ENCODE measurements around the gene ETV3L. TPM values are rescaled to one million over a fixed set of nuclear protein-coding genes. Genes with fewer than 3 reads are reported as not detected.

The ETV3L gene
- total RNA-seq, 1 donor from 2014 or later: not detected

- Histone ChIP-seq H3K4me1 (peaks cover 5% of the 10 kb centered on the region), H3K4me3 (no peak overlapping the region), H3K9me3 (no peaks in the 10 kb centered on the region), H3K27me3 (ENCODE audit: low read depth) (peaks cover 24% of the 10 kb centered on the region), H3K27ac (no peak overlapping the region), H3K36me3 (no peaks in the 10 kb centered on the region)
- TF ChIP-seq CTCF (IDR thresholded peaks at IDR 0.05): no peak
- no peak for ATAC-seq
- DNase-seq: no peak
- intact Hi-C loops (cut with DNase I): no loop called here
Observed at GRCh38 chr1:157110003-157110402, 10.4 kb upstream of the ETV3L start.

GRCh38 chr1:157108448-157108847, 8.8 kb upstream of the ETV3L start:
- DNase-seq (no peak), ATAC-seq (no peak)
- H3K36me3 ChIP-seq: no peaks in the 10 kb centered on the region
- no peak for TF ChIP-seq CTCF (IDR thresholded peaks at IDR 0.05)
- intact Hi-C loops (cut with DNase I): no loop called here
- no peaks in the 10 kb centered on the region for H3K9me3 ChIP-seq
- H3K27ac ChIP-seq: no peak overlapping the region
- H3K27me3 ChIP-seq (ENCODE audit: low read depth): peaks cover 24% of the 10 kb centered on the region
- peaks cover 5% of the 10 kb centered on the region for H3K4me1 ChIP-seq
- H3K4me3 ChIP-seq: no peak overlapping the region

GRCh38 chr1:157107702-157108101, 8.1 kb upstream of the ETV3L start:
- no peak for ATAC-seq
- no peak for TF ChIP-seq CTCF (IDR thresholded peaks at IDR 0.05)
- intact Hi-C loops (cut with DNase I): no loop called here
- H3K4me1 ChIP-seq: peaks cover 5% of the 10 kb centered on the region
- H3K36me3 ChIP-seq: no peaks in the 10 kb centered on the region
- H3K4me3 ChIP-seq: no peak overlapping the region
- H3K9me3 ChIP-seq: no peaks in the 10 kb centered on the region
- H3K27ac ChIP-seq: no peak overlapping the region
- DNase-seq: no peak
- peaks cover 24% of the 10 kb centered on the region for H3K27me3 ChIP-seq (ENCODE audit: low read depth)

GRCh38 chr1:157106813-157107189, 7.2 kb upstream of the ETV3L start:
- DNase-seq (no peak), ATAC-seq (no peak)
- Histone ChIP-seq H3K9me3 (no peaks in the 10 kb centered on the region), H3K4me3 (no peak overlapping the region), H3K4me1 (peaks cover 5% of the 10 kb centered on the region), H3K27ac (no peak overlapping the region), H3K36me3 (no peaks in the 10 kb centered on the region), H3K27me3 (ENCODE audit: low read depth) (peaks cover 24% of the 10 kb centered on the region)
- TF ChIP-seq CTCF (IDR thresholded peaks at IDR 0.05): no peak
- intact Hi-C loops (cut with DNase I): no loop called here

- Histone ChIP-seq H3K27ac (no peak overlapping the region), H3K27me3 (ENCODE audit: low read depth) (peaks cover 24% of the 10 kb centered on the region), H3K4me1 (peaks cover 5% of the 10 kb centered on the region), H3K4me3 (no peak overlapping the region), H3K36me3 (no peaks in the 10 kb centered on the region), H3K9me3 (no peaks in the 10 kb centered on the region)
- no peak for TF ChIP-seq CTCF (IDR thresholded peaks at IDR 0.05)
- DNase-seq (peak; percentile 63), ATAC-seq (peak; percentile 72 to 76)
- intact Hi-C loops (cut with DNase I): no loop called here
Observed at GRCh38 chr1:157105988-157106812, 6.6 kb upstream of the ETV3L start.
